HFFc6 (cell line): Measurements from ENCODE around the gene TEC. TPM values are rescaled to one million over a fixed set of nuclear protein-coding genes. Genes with fewer than 3 reads are reported as not detected.

Experiments used
- DNase-seq: peaks from one replicate; pipeline ENCODE4 v3.0.0-alpha.2; 2018
- H3K27ac Mint-ChIP-seq: 2 replicates; pipeline ENCODE4 v1.8.0; 2020; ENCODE audit warnings: mild to moderate bottlenecking, mixed read lengths
- H3K27me3 Mint-ChIP-seq: 2 replicates; pipeline ENCODE4 v1.8.0; 2021; ENCODE audit warnings: mild to moderate bottlenecking, moderate library complexity, mixed read lengths; ENCODE audit not compliant: insufficient read depth
- H3K36me3 Mint-ChIP-seq: 2 replicates; pipeline ENCODE4 v1.8.0; 2021; ENCODE audit warnings: low read depth, mixed read lengths
- H3K4me1 Mint-ChIP-seq: 2 replicates; pipeline ENCODE4 v1.8.0; 2020; ENCODE audit warnings: low read depth, mixed read lengths
- H3K4me3 Mint-ChIP-seq: 2 replicates; pipeline ENCODE4 v1.8.0; 2020; ENCODE audit warnings: mild to moderate bottlenecking, moderate library complexity, mixed read lengths
- H3K9me3 Mint-ChIP-seq: 2 replicates; pipeline ENCODE4 v1.8.0; 2020; ENCODE audit warnings: mild to moderate bottlenecking, mixed read lengths
- CTCF ChIP-seq: fragments of 200-600 bp; sonication (generic); IDR thresholded peaks from 2 replicates; pipeline ENCODE4 v1.5.0; 2021; ENCODE audit warnings: antibody characterized with exemption, mild to moderate bottlenecking
- total RNA-seq, 6 experiments: library from RNA; stranded (reverse); fragmentation: NEBNext Ultra II Directional; extraction: Animal tissue kit (Norgen Biotek cat#: 25700); gene quantifications; 2 replicates in 1 of 6; 3 replicates in 5 of 6; pipeline ENCODE4 v1.2.3, GENCODE V29; 2021

Gene TEC
- total RNA-seq, 6 experiments from 2014 or later: 0.23 TPM; not detected in 5

GRCh38 chr4:48178931-48179330 lies 90.7 kb downstream of the TEC start:
- Mint-ChIP-seq H3K4me1 (peaks cover 9% of the 10 kb centered on the region), H3K27ac (no peak overlapping the region), H3K27me3 (peaks cover 10% of the 10 kb centered on the region), H3K4me3 (no peak overlapping the region), H3K9me3 (no peaks in the 10 kb centered on the region), H3K36me3 (no peaks in the 10 kb centered on the region)
- no peak for DNase-seq
- no peak for TF ChIP-seq CTCF

GRCh38 chr4:48175806-48176205 lies 93.8 kb downstream of the TEC start:
- H3K27ac Mint-ChIP-seq: no peak overlapping the region
- H3K36me3 Mint-ChIP-seq: no peaks in the 10 kb centered on the region
- no peaks in the 10 kb centered on the region for H3K9me3 Mint-ChIP-seq
- no peak for DNase-seq
- H3K4me1 Mint-ChIP-seq: peaks cover 19% of the 10 kb centered on the region
- H3K27me3 Mint-ChIP-seq: peaks cover 6% of the 10 kb centered on the region
- no peak overlapping the region for H3K4me3 Mint-ChIP-seq
- TF ChIP-seq CTCF: no peak

- Mint-ChIP-seq H3K27me3 (peaks cover 6% of the 10 kb centered on the region), H3K36me3 (no peaks in the 10 kb centered on the region), H3K4me1 (peaks cover 19% of the 10 kb centered on the region), H3K27ac (no peak overlapping the region), H3K4me3 (no peak overlapping the region), H3K9me3 (no peaks in the 10 kb centered on the region)
- DNase-seq: no peak
- no peak for TF ChIP-seq CTCF
Observed at GRCh38 chr4:48175328-48175727, 94.3 kb downstream of the TEC start.

- no peaks in the 10 kb centered on the region for H3K36me3 Mint-ChIP-seq
- peaks cover 2% of the 10 kb centered on the region for H3K27me3 Mint-ChIP-seq
- peaks cover 19% of the 10 kb centered on the region for H3K4me1 Mint-ChIP-seq
- peak overlapping the region; percentile 37 for H3K4me3 Mint-ChIP-seq
- no peaks in the 10 kb centered on the region for H3K9me3 Mint-ChIP-seq
- no peak for TF ChIP-seq CTCF
- DNase-seq: peak; percentile 48
- peak overlapping the region; percentile 82 for H3K27ac Mint-ChIP-seq
Observed at GRCh38 chr4:48173056-48173991, 96.3 kb downstream of the TEC start.

- H3K4me3 Mint-ChIP-seq: no peak overlapping the region
- H3K9me3 Mint-ChIP-seq: no peaks in the 10 kb centered on the region
- H3K4me1 Mint-ChIP-seq: peaks cover 19% of the 10 kb centered on the region
- H3K27ac Mint-ChIP-seq: peak overlapping the region; percentile 82; the same call in 1 of the 2 replicates
- TF ChIP-seq CTCF: no peak
- no peak for DNase-seq
- H3K27me3 Mint-ChIP-seq: no peaks in the 10 kb centered on the region; the same call in 1 of the 2 replicates
- no peaks in the 10 kb centered on the region for H3K36me3 Mint-ChIP-seq
Observed at GRCh38 chr4:48172651-48173050, 97.0 kb downstream of the TEC start.
